OCI-LY3 (cell line): ENCODE measurements around the gene HMGB2.

ENCODE experiments used
- EZH2phosphoT487 ChIP-seq: fragments of 200-600 bp; shearing (Covaris generic); IDR thresholded peaks from 2 replicates; pipeline ENCODE4 v1.6.1; 2018; ENCODE audit warnings: antibody characterized with exemption, mixed run types, low read depth
- TF ChIP-seq, protein P1 (sequence below): fragments of 200-600, 300-600 bp; sonication (generic); IDR thresholded peaks from 2 replicates; pipeline ENCODE4 v1.5.1; 2014; ENCODE audit warnings: antibody characterized with exemption, low read length, low read depth

GRCh38 chr4:173367285-173367684 is 33.1 kb upstream of the HMGB2 start:
- TF ChIP-seq, protein P1, sequence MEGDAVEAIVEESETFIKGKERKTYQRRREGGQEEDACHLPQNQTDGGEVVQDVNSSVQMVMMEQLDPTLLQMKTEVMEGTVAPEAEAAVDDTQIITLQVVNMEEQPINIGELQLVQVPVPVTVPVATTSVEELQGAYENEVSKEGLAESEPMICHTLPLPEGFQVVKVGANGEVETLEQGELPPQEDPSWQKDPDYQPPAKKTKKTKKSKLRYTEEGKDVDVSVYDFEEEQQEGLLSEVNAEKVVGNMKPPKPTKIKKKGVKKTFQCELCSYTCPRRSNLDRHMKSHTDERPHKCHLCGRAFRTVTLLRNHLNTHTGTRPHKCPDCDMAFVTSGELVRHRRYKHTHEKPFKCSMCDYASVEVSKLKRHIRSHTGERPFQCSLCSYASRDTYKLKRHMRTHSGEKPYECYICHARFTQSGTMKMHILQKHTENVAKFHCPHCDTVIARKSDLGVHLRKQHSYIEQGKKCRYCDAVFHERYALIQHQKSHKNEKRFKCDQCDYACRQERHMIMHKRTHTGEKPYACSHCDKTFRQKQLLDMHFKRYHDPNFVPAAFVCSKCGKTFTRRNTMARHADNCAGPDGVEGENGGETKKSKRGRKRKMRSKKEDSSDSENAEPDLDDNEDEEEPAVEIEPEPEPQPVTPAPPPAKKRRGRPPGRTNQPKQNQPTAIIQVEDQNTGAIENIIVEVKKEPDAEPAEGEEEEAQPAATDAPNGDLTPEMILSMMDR: no peak
- no peak for TF ChIP-seq EZH2phosphoT487
